K562 (cell line): ENCODE results near the gene CNMD. TPM values are rescaled to one million over a fixed set of nuclear protein-coding genes. Genes with fewer than 3 reads are reported as not detected.

Source experiments
- ATAC-seq: fragments of 200-7000 bp; cut with Tn5 transposase; 3 replicates; pipeline ENCODE4 v1.9.1; 2020; ENCODE audit warnings: moderate library complexity
- BruUV-seq: library from RNA; stranded (reverse); fragments of 400-500 nt; replicated peaks from 2 replicates; lab custom pipeline; 2021; lab: Mats Ljungman, UMichigan
- CTCF ChIA-PET: fragments of 300-600 bp; formaldehyde crosslinking; extraction: SDS; loops from one replicate; lab custom pipeline; 2021; ENCODE audit warnings: low intra/inter-chr PET ratio; lab: Yijun Ruan, JAX
- POLR2A ChIA-PET: fragments of 300-600, 350-650 bp; sonication (Branson Sonifier 250); formaldehyde crosslinking; extraction: SDS; loops from one replicate; lab custom pipeline; 2021; ENCODE audit warnings: antibody characterized with exemption, inconsistent platforms; lab: Yijun Ruan, JAX
- DNase-seq, 4 experiments: peaks; one replicate each; pipeline versions ENCODE4 v3.0.0 to v3.0.0-alpha.2; 2011 to 2018; ENCODE audit warnings: low spot score in 3 of 4, mixed read lengths in 3 of 4; ENCODE audit errors: extremely low read depth in 1 of 4
- FAIRE-seq: peaks from 2 replicates; lab custom pipeline; 2011; peaks lifted over from hg19 to GRCh38; lab: Jason Lieb, UNC
- H2AFZ ChIP-seq: 2 replicates; pipeline ENCODE4 v1.6.0; 2011; ENCODE audit warnings: low read depth, low read length, control low read depth, inconsistent platforms
- H3K27ac ChIP-seq: fragments of 200-600 bp; 3 replicates; pipeline ENCODE4 v1.8.0; 2011; ENCODE audit warnings: low read depth, mild to moderate bottlenecking, control low read depth, inconsistent platforms, low read length, moderate library complexity, mixed read lengths; ENCODE audit errors: extremely low read depth
- H3K27me3 ChIP-seq, 2 experiments: fragments of 300-600 bp in 1 of 2; 2 replicates in 1 of 2; 3 replicates in 1 of 2; pipeline versions ENCODE4 v1.6.0 to v1.8.0; 2011; ENCODE audit warnings: inconsistent platforms in 2 of 2, low read length in 2 of 2, mild to moderate bottlenecking in 1 of 2, mixed read lengths in 1 of 2, moderate library complexity in 1 of 2; ENCODE audit not compliant: control insufficient read depth in 2 of 2, insufficient read depth in 2 of 2
- H3K36me3 ChIP-seq: fragments of 300-600 bp; 3 replicates; pipeline ENCODE4 v1.8.0; 2011; ENCODE audit warnings: mild to moderate bottlenecking, low read length, inconsistent platforms; ENCODE audit not compliant: control insufficient read depth, insufficient read depth
- H3K4me1 ChIP-seq, 2 experiments: fragments of 200-600 bp in 1 of 2; replicated peaks in 1 of 2; 2 replicates in 1 of 2; 3 replicates in 1 of 2; pipeline versions ENCODE4 v1.5.1 to v1.8.0; 2011; ENCODE audit warnings: inconsistent platforms in 2 of 2, low read length in 2 of 2, mild to moderate bottlenecking in 1 of 2, mixed read lengths in 1 of 2, moderate library complexity in 1 of 2; ENCODE audit not compliant: control insufficient read depth in 2 of 2, insufficient read depth in 2 of 2
- H3K4me2 ChIP-seq: 2 replicates; pipeline ENCODE4 v1.6.1; 2011; ENCODE audit warnings: low read length, control low read depth, inconsistent platforms, mixed read lengths; ENCODE audit not compliant: insufficient read depth
- H3K4me3 ChIP-seq: fragments of 200-600 bp; sonication (generic), shearing (Covaris generic); 2 replicates; pipeline ENCODE4 v1.5.1; 2016; ENCODE audit warnings: control low read depth, inconsistent platforms
- H3K79me2 ChIP-seq: fragments of 200-600 bp; 3 replicates; pipeline ENCODE4 v1.8.0; 2011; ENCODE audit warnings: low read length, inconsistent platforms; ENCODE audit not compliant: control insufficient read depth, insufficient read depth
- H3K9ac ChIP-seq, 2 experiments: 2 replicates each; pipeline versions ENCODE4 v1.6.0 to v1.6.1; 2011; ENCODE audit warnings: low read depth in 2 of 2, low read length in 2 of 2, control low read depth in 1 of 2, inconsistent platforms in 1 of 2, mild to moderate bottlenecking in 1 of 2, mixed read lengths in 1 of 2; ENCODE audit not compliant: insufficient read depth in 1 of 2
- H3K9me1 ChIP-seq: one replicate; pipeline ENCODE4 v1.6.0; 2011; ENCODE audit warnings: inconsistent platforms, mild to moderate bottlenecking, low read length, moderate library complexity; ENCODE audit not compliant: control insufficient read depth, insufficient read depth
- H3K9me3 ChIP-seq: replicated peaks from 2 replicates; pipeline ENCODE4 v1.5.1; 2011; ENCODE audit warnings: low read depth, low read length, inconsistent platforms; ENCODE audit not compliant: control insufficient read depth, insufficient read depth
- H4K20me1 ChIP-seq: replicated peaks from 2 replicates; pipeline ENCODE4 v1.6.1; 2011; ENCODE audit warnings: low read length, inconsistent platforms, mixed read lengths; ENCODE audit not compliant: control insufficient read depth, insufficient read depth
- ARID4B ChIP-seq: sonication (generic); formaldehyde crosslinking; IDR thresholded peaks from 2 replicates; pipeline ENCODE4 v1.8.0; 2022; ENCODE audit warnings: mild to moderate bottlenecking, missing genetic modification reagents
- CBFB ChIP-seq: sonication (generic); formaldehyde crosslinking; IDR thresholded peaks from 2 replicates; pipeline ENCODE4 v1.4.0; 2020; ENCODE audit warnings: mild to moderate bottlenecking, missing genetic modification reagents
- HIVEP1 ChIP-seq: fragments of 250-450 bp; sonication (Bioruptor Pico); IDR thresholded peaks from 2 replicates; pipeline ENCODE4 v1.4.0; 2020; ENCODE audit warnings: mild to moderate bottlenecking
- HMGN3 ChIP-seq: IDR thresholded peaks from 2 replicates; pipeline ENCODE4 v1.6.1; 2011; ENCODE audit warnings: borderline replicate concordance, low read depth, mild to moderate bottlenecking, mixed read lengths, low read length; ENCODE audit not compliant: insufficient read length; ENCODE audit errors: extremely low read depth
- RBM17 ChIP-seq: fragments of 200-400 bp; formaldehyde crosslinking; IDR thresholded peaks from 2 replicates; pipeline ENCODE4 v1.6.1; 2017; ENCODE audit warnings: low read depth, mild to moderate bottlenecking, low read length, borderline replicate concordance
- TEAD1 ChIP-seq, 2 experiments: fragments of 450-650 bp in 1 of 2; sonication (generic) in 1 of 2; formaldehyde crosslinking; IDR thresholded peaks; 2 replicates each; pipeline versions ENCODE4 v1.4.0 to v1.8.0; 2020 to 2022; ENCODE audit warnings: mild to moderate bottlenecking in 2 of 2, missing genetic modification reagents in 1 of 2
- ZBTB34 ChIP-seq: fragments of 250-450 bp; sonication (Bioruptor Pico); IDR thresholded peaks from 2 replicates; pipeline ENCODE4 v1.8.0; 2021; ENCODE audit warnings: mild to moderate bottlenecking, moderate library complexity
- ZC3H8 ChIP-seq: fragments of 450-650 bp; IDR thresholded peaks from 2 replicates; pipeline ENCODE4 v1.6.1; 2017
- ZNF133 ChIP-seq: fragments of 250-450 bp; sonication (Bioruptor Pico); IDR thresholded peaks from 2 replicates; pipeline ENCODE4 v1.4.0; 2020; ENCODE audit warnings: mild to moderate bottlenecking
- WGBS: fragments of 100-300 bp; shearing (Covaris generic); methylation state at CpG from one replicate; pipeline ENCODE4 v1.1.6; 2016; ENCODE audit warnings: low coverage, mixed read lengths; ENCODE audit not compliant: insufficient coverage; ENCODE audit errors: missing lambda C conversion rate; 5-methylcytosine and 5-hydroxymethylcytosine counted together
- in situ Hi-C: fragments of 300-500 bp; cut with MboI; formaldehyde crosslinking; loops from 4 replicates; pipeline ENCODE4 v1.15.0; 2018; ENCODE audit warnings: inconsistent platforms, mixed read lengths
- intact Hi-C: fragments of 100-400 bp; cut with micrococcal nuclease; formaldehyde crosslinking; loops from 2 replicates; pipeline ENCODE4 v1.14.2; 2022
- polyA plus RNA-seq, 8 experiments: library from polyadenylated mRNA; depleted of rRNA in 4 of 8; stranded (reverse) in 5 of 8; unstranded in 3 of 8; fragments of >200 nt; fragmentation: Nextera tagmentation in 2 of 8; fragmentation: Illumina TruSeq in 1 of 8; extraction: Ambion mirVana in 2 of 8; extraction: Trizol in 1 of 8; gene quantifications; 2 replicates each; pipeline versions ENCODE4 v1.2.1 to v1.2.3, GENCODE V29; 2011 to 2014; ENCODE audit warnings: inconsistent platforms in 1 of 8, missing spikeins in 1 of 8
- total RNA-seq, 7 experiments: library from RNA; depleted of rRNA in 6 of 7; stranded (reverse); fragments of >200 nt in 6 of 7; fragmentation: Illumina TruSeq in 2 of 7; extraction: Trizol in 2 of 7; gene quantifications; 2 replicates each; pipeline versions ENCODE4 v1.2.1 to v1.2.3, GENCODE V29; 2011 to 2021; ENCODE audit warnings: low replicate concordance in 1 of 7
- TF ChIP-seq, protein P1 (sequence below), 2 experiments: fragments of 450-650 bp; conservative IDR thresholded peaks; 2 replicates each; pipeline ENCODE4 v1.6.1; 2017; ENCODE audit warnings: mild to moderate bottlenecking in 2 of 2, moderate library complexity in 2 of 2

The CNMD gene
- total and polyA plus RNA-seq, 9 of the 15 experiments (the other 6 are each of a cell fraction or from before 2014, with no cell fraction given), result not detected

GRCh38 chr13:52686376-52686775 is 53.2 kb downstream of the CNMD start:
- no peak overlapping the region for H3K4me2 ChIP-seq
- ChIA-PET CTCF (no interaction called here), POLR2A (interaction anchor here (1.4 kb wide), 1 partner anchor 34 kb away, joined by 3 read pairs; the partner anchor contains the start of gene SUGT1)
- WGBS, result 87% methylated on average over 4 of the region's 4 CpGs
- no peak for DNase-seq
- TF ChIP-seq RBM17 (no peak), HMGN3 (no peak), ZBTB34 (CRISPR knock-in tag) (no peak), CBFB (no peak), ARID4B (CRISPR knock-in tag) (no peak), HIVEP1 (no peak), TEAD1 (CRISPR knock-in tag; IDR thresholded peaks at IDR 0.05) (no peak), ZC3H8 (no peak), ZNF133 (CRISPR knock-in tag) (no peak)
- TF ChIP-seq, protein P1, sequence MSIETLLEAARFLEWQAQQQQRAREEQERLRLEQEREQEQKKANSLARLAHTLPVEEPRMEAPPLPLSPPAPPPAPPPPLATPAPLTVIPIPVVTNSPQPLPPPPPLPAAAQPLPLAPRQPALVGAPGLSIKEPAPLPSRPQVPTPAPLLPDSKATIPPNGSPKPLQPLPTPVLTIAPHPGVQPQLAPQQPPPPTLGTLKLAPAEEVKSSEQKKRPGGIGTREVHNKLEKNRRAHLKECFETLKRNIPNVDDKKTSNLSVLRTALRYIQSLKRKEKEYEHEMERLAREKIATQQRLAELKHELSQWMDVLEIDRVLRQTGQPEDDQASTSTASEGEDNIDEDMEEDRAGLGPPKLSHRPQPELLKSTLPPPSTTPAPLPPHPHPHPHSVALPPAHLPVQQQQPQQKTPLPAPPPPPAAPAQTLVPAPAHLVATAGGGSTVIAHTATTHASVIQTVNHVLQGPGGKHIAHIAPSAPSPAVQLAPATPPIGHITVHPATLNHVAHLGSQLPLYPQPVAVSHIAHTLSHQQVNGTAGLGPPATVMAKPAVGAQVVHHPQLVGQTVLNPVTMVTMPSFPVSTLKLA (conservative IDR thresholded peaks at IDR 0.05), result no peak
- H3K27ac ChIP-seq, result no peak overlapping the region
- no peak overlapping the region for H3K9ac ChIP-seq
- H3K4me3 ChIP-seq, result no peak overlapping the region
- H4K20me1 ChIP-seq, result no peaks in the 10 kb centered on the region
- no peak for ATAC-seq
- H3K9me3 ChIP-seq, result no peaks in the 10 kb centered on the region
- H3K79me2 ChIP-seq, result no peaks in the 10 kb centered on the region
- FAIRE-seq, result no peak
- H3K4me1 ChIP-seq, result no peaks in the 10 kb centered on the region
- peaks cover 48% of the 10 kb centered on the region; the same call in 1 of the 3 replicates for H3K36me3 ChIP-seq
- BruUV-seq, result no TSS peak
- intact Hi-C loops (no loop called here), in situ Hi-C loops (no loop called here)
- H3K9me1 ChIP-seq, result no peaks in the 10 kb centered on the region
- H2AFZ ChIP-seq, result no peak overlapping the region
- no peaks in the 10 kb centered on the region for H3K27me3 ChIP-seq
